OCI-LY3 (cell line): ENCODE data around the gene POLG.

Experiments
- H2AFZ ChIP-seq: fragments of 200-600, 300-600 bp; shearing (Covaris generic); 2 replicates; pipeline ENCODE4 v1.6.0; 2014; ENCODE audit warnings: antibody characterized with exemption, low read depth, low read length
- H3K27ac ChIP-seq: fragments of 200-600, 300-600 bp; sonication (generic); 2 replicates; pipeline ENCODE4 v1.5.1; 2014; ENCODE audit warnings: mild to moderate bottlenecking, low read length, moderate library complexity, mixed read lengths
- H3K27me3 ChIP-seq: fragments of 200-600, 300-600 bp; sonication (generic); 2 replicates; pipeline ENCODE4 v1.6.1; 2014; ENCODE audit warnings: low read depth, low read length, mixed read lengths
- H3K36me3 ChIP-seq: fragments of 200-600, 300-600 bp; sonication (generic); replicated peaks from 2 replicates; pipeline ENCODE3; 2014; ENCODE audit warnings: low read depth, low read length, mixed read lengths
- H3K4me1 ChIP-seq: fragments of 300-600, 200-600 bp; sonication (generic); 2 replicates; pipeline ENCODE4 v1.6.1; 2014; ENCODE audit warnings: low read length, mixed read lengths
- H3K4me2 ChIP-seq: fragments of 200-600, 300-600 bp; sonication (generic); 2 replicates; pipeline ENCODE4 v1.6.1; 2014; ENCODE audit warnings: low read length, mixed read lengths
- H3K4me3 ChIP-seq: fragments of 300-600, 200-600 bp; sonication (generic); 2 replicates; pipeline ENCODE4 v1.5.1; 2014; ENCODE audit warnings: antibody characterized with exemption, mild to moderate bottlenecking, low read length, moderate library complexity
- H3K79me2 ChIP-seq: fragments of 300-600, 200-600 bp; shearing (Covaris generic); 2 replicates; pipeline ENCODE4 v1.6.1; 2014; ENCODE audit warnings: mild to moderate bottlenecking, low read length, mixed read lengths
- H3K9ac ChIP-seq: fragments of 300-600, 200-600 bp; shearing (Covaris generic); 2 replicates; pipeline ENCODE4 v1.6.0; 2014; ENCODE audit warnings: mild to moderate bottlenecking, low read length, moderate library complexity
- H3K9me3 ChIP-seq: fragments of 200-600, 300-600 bp; shearing (Covaris generic); 2 replicates; pipeline ENCODE4 v1.6.1; 2014; ENCODE audit warnings: low read length, mixed read lengths; ENCODE audit not compliant: insufficient read depth
- H4K20me1 ChIP-seq: fragments of 200-600, 300-600 bp; sonication (generic); 2 replicates; pipeline ENCODE4 v1.6.1; 2016; ENCODE audit warnings: low read length, mixed read lengths; ENCODE audit not compliant: insufficient read depth
- CTCF ChIP-seq: fragments of 200-600, 300-600 bp; sonication (generic); IDR thresholded peaks from 2 replicates; pipeline ENCODE4 v1.5.1; 2014; ENCODE audit warnings: antibody characterized with exemption, low read length, low read depth
- EZH2phosphoT487 ChIP-seq: fragments of 200-600 bp; shearing (Covaris generic); IDR thresholded peaks from 2 replicates; pipeline ENCODE4 v1.6.1; 2018; ENCODE audit warnings: antibody characterized with exemption, mixed run types, low read depth

The POLG gene

DNA sequence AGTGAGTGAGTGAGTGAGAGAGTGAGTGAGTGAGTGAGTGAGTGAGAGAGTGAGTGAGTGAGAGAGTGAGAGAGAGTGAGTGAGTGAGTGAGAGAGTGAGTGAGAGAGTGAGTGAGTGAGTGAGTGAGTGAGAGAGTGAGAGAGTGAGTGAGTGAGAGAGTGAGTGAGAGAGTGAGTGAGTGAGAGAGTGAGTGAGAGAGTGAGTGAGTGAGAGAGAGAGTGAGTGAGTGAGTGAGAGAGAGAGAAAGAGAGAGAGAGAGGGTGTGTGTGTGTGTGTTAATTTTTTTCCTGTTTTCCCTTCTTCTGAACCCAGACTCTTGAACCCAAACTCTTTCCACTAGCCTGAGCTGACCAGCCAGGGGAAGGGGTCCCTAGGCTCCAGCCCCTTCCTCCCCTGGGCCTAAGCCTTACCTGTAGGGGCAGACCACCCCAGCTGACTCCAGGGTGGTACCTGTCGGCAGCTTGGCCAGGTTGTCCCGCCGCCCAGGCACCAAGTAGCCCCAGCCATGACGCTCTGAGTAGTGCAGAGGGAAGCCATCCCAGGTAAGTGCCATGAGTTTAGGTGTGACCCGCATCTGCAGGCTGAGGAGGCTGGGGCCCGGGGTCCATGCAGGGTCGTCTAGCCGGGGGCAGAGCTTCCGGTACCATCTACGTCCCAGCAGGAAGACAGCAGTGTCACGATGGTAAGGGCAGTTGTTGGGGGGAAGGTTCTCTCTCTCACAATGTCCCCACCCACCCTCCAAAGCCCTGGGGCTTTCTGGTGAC is 9.4 kb downstream of the POLG start:
- Histone ChIP-seq H3K27me3 (no peaks in the 10 kb centered on the region), H3K36me3 (peaks cover 94% of the 10 kb centered on the region), H3K9me3 (no peaks in the 10 kb centered on the region), H3K4me3 (no peak overlapping the region), H3K79me2 (peaks cover 24% of the 10 kb centered on the region; the same call in 1 of the 2 replicates), H4K20me1 (peaks cover 13% of the 10 kb centered on the region), H3K4me1 (no peaks in the 10 kb centered on the region), H3K27ac (no peak overlapping the region), H3K4me2 (no peak overlapping the region), H2AFZ (no peak overlapping the region), H3K9ac (no peak overlapping the region)
- no peak for TF ChIP-seq EZH2phosphoT487
- TF ChIP-seq CTCF = no peak

- Histone ChIP-seq H3K4me1 (no peaks in the 10 kb centered on the region), H2AFZ (no peak overlapping the region), H3K27ac (no peak overlapping the region), H3K36me3 (peaks cover 94% of the 10 kb centered on the region), H3K27me3 (no peaks in the 10 kb centered on the region), H4K20me1 (peaks cover 20% of the 10 kb centered on the region; the same call in 1 of the 2 replicates), H3K9ac (no peak overlapping the region), H3K9me3 (no peaks in the 10 kb centered on the region), H3K4me3 (no peak overlapping the region), H3K79me2 (peaks cover 11% of the 10 kb centered on the region; the same call in 1 of the 2 replicates), H3K4me2 (no peak overlapping the region)
- no peak for TF ChIP-seq EZH2phosphoT487
- TF ChIP-seq CTCF = no peak
These were observed 10.8 kb downstream of the POLG start for GRCh38 chr15:89323825-89324224.

- H3K36me3 ChIP-seq = peaks cover 93% of the 10 kb centered on the region
- no peak overlapping the region for H3K4me2 ChIP-seq
- no peaks in the 10 kb centered on the region for H3K9me3 ChIP-seq
- peaks cover 17% of the 10 kb centered on the region; the same call in 1 of the 2 replicates for H4K20me1 ChIP-seq
- no peak overlapping the region for H3K27ac ChIP-seq
- no peak for TF ChIP-seq EZH2phosphoT487
- no peak overlapping the region for H2AFZ ChIP-seq
- H3K79me2 ChIP-seq = peaks cover 4% of the 10 kb centered on the region; the same call in 1 of the 2 replicates
- H3K27me3 ChIP-seq = no peaks in the 10 kb centered on the region
- no peak overlapping the region for H3K4me3 ChIP-seq
- H3K9ac ChIP-seq = no peak overlapping the region
- no peaks in the 10 kb centered on the region for H3K4me1 ChIP-seq
These were observed 11.8 kb downstream of the POLG start for GRCh38 chr15:89322822-89323221.

DNA sequence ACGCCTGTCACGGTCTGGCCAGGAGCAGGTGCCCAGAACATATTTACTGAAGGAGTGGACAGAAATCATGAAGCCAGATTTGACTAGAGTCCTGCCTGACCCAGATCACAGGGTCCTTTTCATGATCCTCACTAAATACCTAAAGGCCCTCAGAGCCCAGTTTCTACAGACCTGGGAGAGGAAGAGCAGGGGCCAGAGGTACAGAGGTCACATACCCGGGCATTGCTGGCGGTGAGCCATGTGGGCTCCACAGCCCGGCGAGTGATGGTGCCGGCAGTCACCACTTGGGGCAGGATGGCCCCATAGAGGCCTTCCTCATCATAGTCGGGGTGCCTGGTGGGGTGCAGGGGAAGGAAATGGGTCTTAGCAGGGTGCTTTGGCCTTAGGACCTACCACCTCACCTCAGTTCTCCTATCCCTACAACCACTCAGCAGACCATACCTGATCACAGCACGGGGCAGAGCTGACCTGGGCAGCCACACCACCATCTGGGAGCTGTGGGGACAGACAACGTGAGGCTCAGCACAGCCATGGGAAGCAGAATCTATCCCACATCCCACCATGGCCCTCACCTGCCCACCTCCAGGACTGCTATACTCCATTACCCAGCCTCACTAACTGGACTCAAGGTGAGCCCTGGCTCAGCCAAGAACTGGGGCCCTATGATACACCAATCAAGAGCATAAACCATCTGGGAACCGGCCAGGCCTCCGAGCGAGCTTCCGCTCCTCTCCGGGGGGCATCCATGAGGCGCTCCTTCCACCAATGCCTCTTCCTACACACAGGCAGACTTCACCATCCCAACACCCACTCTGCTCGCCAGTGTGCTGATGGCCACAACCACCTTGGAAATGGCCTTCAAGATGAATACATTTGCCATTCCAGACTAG is 12.9 kb downstream of the POLG start:
- Histone ChIP-seq H3K36me3 (peaks cover 93% of the 10 kb centered on the region), H3K4me1 (no peaks in the 10 kb centered on the region), H4K20me1 (0 out of 2 replicates have a peak, but pooled peaks cover 11% of the 10 kb centered on the region), H2AFZ (no peak overlapping the region), H3K9me3 (no peaks in the 10 kb centered on the region), H3K4me2 (no peak overlapping the region), H3K79me2 (peaks cover 4% of the 10 kb centered on the region; the same call in 1 of the 2 replicates), H3K9ac (no peak overlapping the region), H3K27ac (no peak overlapping the region), H3K4me3 (no peak overlapping the region), H3K27me3 (no peaks in the 10 kb centered on the region)
- TF ChIP-seq CTCF (no peak), EZH2phosphoT487 (no peak)
